Right lobe of liver (tissue), 4 donors: Measurements from ENCODE around the gene MFAP4.

ENCODE experiments used
- CTCF ChIP-seq, 4 donors: fragments of 200-600 bp in 3 of 4; fragments of 450-650 bp in 1 of 4; IDR thresholded peaks; one replicate each; pipeline versions ENCODE4 v1.5.1 to v1.8.0; 2016 to 2022; ENCODE audit warnings: antibody characterized with exemption in 4 of 4, mild to moderate bottlenecking in 2 of 4
- POLR2A ChIP-seq: fragments of 450-650 bp; IDR thresholded peaks from one replicate; pipeline ENCODE4 v1.6.1; 2017; ENCODE audit warnings: antibody characterized with exemption, mild to moderate bottlenecking
- donor health status: DM: no; HTN: no; CAD: no.
- donor health status: DM: no; HTN: no; CAD: no.
- donor health status: DM: no; HTN: yes; CAD: no.

DNA sequence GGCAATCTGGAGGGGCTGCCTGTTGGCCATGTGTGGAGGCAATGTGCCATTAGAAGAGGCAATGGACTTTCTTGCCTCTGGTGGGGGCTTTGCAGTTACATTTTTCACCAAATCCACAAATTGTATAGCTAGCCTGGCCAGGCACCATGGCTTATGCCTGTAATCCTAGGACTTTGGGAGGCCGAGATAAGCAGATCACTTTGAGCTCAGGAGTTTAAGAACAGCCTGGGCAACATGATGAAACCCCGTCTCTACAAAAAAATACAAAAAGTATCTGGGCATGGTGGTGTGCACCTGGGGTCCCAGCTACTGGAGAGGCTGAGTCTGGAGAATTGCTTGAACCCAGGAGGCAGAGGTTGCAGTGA is 21.3 kb upstream of the MFAP4 start:
- TF ChIP-seq CTCF (IDR thresholded peaks at IDR 0.05) (no peak), POLR2A (no peak)
